ENCODE data around the gene ST3GAL3.

Gene ST3GAL3

GRCh38 chr1:43947061-43947873 is 239.9 kb downstream of the ST3GAL3 start:
- no peak for DNase-seq

GRCh38 chr1:43947874-43948437 is 240.6 kb downstream of the ST3GAL3 start:
- no peak for DNase-seq

- DNase-seq: no peak
These were observed 242.3 kb downstream of the ST3GAL3 start for GRCh38 chr1:43949678-43950077.

- DNase-seq: no peak
These were observed 244.0 kb downstream of the ST3GAL3 start for GRCh38 chr1:43951021-43951985.

GRCh38 chr1:43952731-43953346 is 245.5 kb downstream of the ST3GAL3 start:
- DNase-seq: no peak

GRCh38 chr1:43953361-43953760 is 246.0 kb downstream of the ST3GAL3 start:
- no peak for DNase-seq

- DNase-seq: no peak
These were observed 246.7 kb downstream of the ST3GAL3 start for GRCh38 chr1:43954036-43954435.

GRCh38 chr1:43956234-43956633 is 248.9 kb downstream of the ST3GAL3 start:
- DNase-seq: no peak

GRCh38 chr1:43957407-43958040 is 250.2 kb downstream of the ST3GAL3 start:
- no peak for DNase-seq

- no peak for DNase-seq
These were observed 251.3 kb downstream of the ST3GAL3 start for GRCh38 chr1:43958351-43959255.

- no peak for DNase-seq
These were observed 253.5 kb downstream of the ST3GAL3 start for GRCh38 chr1:43960798-43961197.

GRCh38 chr1:43961692-43962091 is 254.4 kb downstream of the ST3GAL3 start:
- no peak for DNase-seq

GRCh38 chr1:43962324-43962723 is 255.0 kb downstream of the ST3GAL3 start:
- no peak for DNase-seq

- DNase-seq: no peak
These were observed 255.7 kb downstream of the ST3GAL3 start for GRCh38 chr1:43963006-43963405.

GRCh38 chr1:43963890-43964289 is 256.6 kb downstream of the ST3GAL3 start:
- DNase-seq: no peak

GRCh38 chr1:43965316-43965715 is 258.0 kb downstream of the ST3GAL3 start:
- DNase-seq: no peak

GRCh38 chr1:43968348-43968948 is 261.1 kb downstream of the ST3GAL3 start:
- peak in 1 of 3 donors; percentile 59 for DNase-seq

GRCh38 chr1:43969416-43969745 is 262.0 kb downstream of the ST3GAL3 start:
- DNase-seq: no peak

GRCh38 chr1:43969746-43970466 is 262.6 kb downstream of the ST3GAL3 start, which contains the start of gene DPH2:
TSS of gene DPH2 (plus strand) at chr1:43970010. CDS start at chr1:43970176, 166 bp downstream.
- peak; percentile 97 to 98 (median 97) for DNase-seq

- DNase-seq: no peak
These were observed 263.2 kb downstream of the ST3GAL3 start for GRCh38 chr1:43970502-43970901.
